ENCODE data around the gene INSM2.

The INSM2 gene

GRCh38 chr14:35532783-35533356 lies 1.1 kb upstream of the INSM2 start:
- H3K4me3 ChIP-seq (ENCODE audit: low read length, poor library complexity, severe bottlenecking): no peak overlapping the region
- peaks cover 3% of the 10 kb centered on the region for H4K20me1 ChIP-seq (ENCODE audit: insufficient read depth, low read length, poor library complexity, severe bottlenecking)
- no peaks in the 10 kb centered on the region for H3K4me1 ChIP-seq (ENCODE audit: insufficient read depth, low read length, poor library complexity, severe bottlenecking)
- H3K36me3 ChIP-seq (ENCODE audit: insufficient read depth, low read length): no peaks in the 10 kb centered on the region
- H2AFZ ChIP-seq (ENCODE audit: low read length): no peak overlapping the region
- H3K9me3 ChIP-seq (ENCODE audit: insufficient read depth, low read depth, low read length): no peaks in the 10 kb centered on the region
- no peaks in the 10 kb centered on the region for H3K9me2 ChIP-seq (replicated peaks; ENCODE audit: low read depth, low read length)
- no peaks in the 10 kb centered on the region for H3F3A ChIP-seq (ENCODE audit: low read depth)
- H3K4me2 ChIP-seq (ENCODE audit: low read depth, low read length, poor library complexity, severe bottlenecking): no peak overlapping the region
- H3K27me3 ChIP-seq (ENCODE audit: insufficient read depth, low read length, poor library complexity, severe bottlenecking): no peaks in the 10 kb centered on the region
- no peaks in the 10 kb centered on the region for H3K79me2 ChIP-seq (ENCODE audit: insufficient read depth, low read length)
- TF ChIP-seq EZH2phosphoT487 (IDR thresholded peaks at IDR 0.05; ENCODE audit: borderline replicate concordance) (no peak), CTCF (conservative IDR thresholded peaks at IDR 0.05; ENCODE audit: low read length) (no peak)
- no peak overlapping the region for H3K9ac ChIP-seq (ENCODE audit: low read depth, low read length, poor library complexity, severe bottlenecking)

DNA sequence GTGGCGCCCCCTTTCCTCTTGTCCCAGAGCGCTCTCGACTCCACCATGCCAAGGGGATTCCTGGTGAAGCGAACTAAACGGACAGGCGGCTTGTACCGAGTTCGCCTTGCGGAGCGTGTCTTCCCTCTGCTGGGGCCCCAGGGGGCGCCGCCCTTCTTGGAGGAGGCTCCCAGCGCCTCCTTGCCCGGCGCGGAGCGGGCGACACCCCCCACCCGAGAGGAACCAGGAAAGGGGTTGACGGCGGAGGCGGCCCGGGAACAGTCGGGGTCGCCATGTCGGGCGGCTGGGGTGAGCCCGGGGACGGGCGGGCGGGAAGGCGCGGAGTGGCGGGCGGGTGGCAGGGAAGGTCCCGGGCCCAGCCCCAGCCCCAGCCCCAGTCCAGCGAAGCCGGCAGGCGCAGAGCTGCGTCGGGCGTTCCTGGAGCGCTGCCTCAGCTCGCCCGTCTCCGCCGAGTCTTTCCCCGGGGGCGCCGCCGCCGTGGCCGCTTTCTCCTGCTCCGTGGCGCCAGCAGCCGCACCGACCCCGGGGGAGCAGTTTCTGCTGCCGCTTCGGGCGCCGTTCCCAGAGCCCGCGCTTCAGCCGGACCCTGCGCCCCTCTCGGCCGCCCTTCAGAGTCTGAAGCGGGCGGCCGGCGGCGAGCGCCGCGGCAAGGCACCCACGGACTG lies 376 bp downstream of the INSM2 start:
- Histone ChIP-seq H3K9ac (ENCODE audit: low read depth, low read length, poor library complexity, severe bottlenecking) (no peak overlapping the region), H3K36me3 (ENCODE audit: insufficient read depth, low read length) (no peaks in the 10 kb centered on the region), H3K4me2 (ENCODE audit: low read depth, low read length, poor library complexity, severe bottlenecking) (no peak overlapping the region), H3K4me3 (ENCODE audit: low read length, poor library complexity, severe bottlenecking) (no peak overlapping the region), H3F3A (ENCODE audit: low read depth) (no peaks in the 10 kb centered on the region), H3K9me2 (replicated peaks; ENCODE audit: low read depth, low read length) (no peaks in the 10 kb centered on the region), H3K9me3 (ENCODE audit: insufficient read depth, low read depth, low read length) (no peaks in the 10 kb centered on the region), H3K27me3 (ENCODE audit: insufficient read depth, low read length, poor library complexity, severe bottlenecking) (no peaks in the 10 kb centered on the region), H3K4me1 (ENCODE audit: insufficient read depth, low read length, poor library complexity, severe bottlenecking) (no peaks in the 10 kb centered on the region), H2AFZ (ENCODE audit: low read length) (no peak overlapping the region), H3K79me2 (ENCODE audit: insufficient read depth, low read length) (no peaks in the 10 kb centered on the region), H4K20me1 (ENCODE audit: insufficient read depth, low read length, poor library complexity, severe bottlenecking) (peaks cover 3% of the 10 kb centered on the region)
- TF ChIP-seq CTCF (conservative IDR thresholded peaks at IDR 0.05; ENCODE audit: low read length) (no peak), EZH2phosphoT487 (IDR thresholded peaks at IDR 0.05; ENCODE audit: borderline replicate concordance) (no peak)

- no peaks in the 10 kb centered on the region for H3K36me3 ChIP-seq (ENCODE audit: insufficient read depth, low read length)
- H3K4me2 ChIP-seq (ENCODE audit: low read depth, low read length, poor library complexity, severe bottlenecking): no peak overlapping the region
- H3K27me3 ChIP-seq (ENCODE audit: insufficient read depth, low read length, poor library complexity, severe bottlenecking): no peaks in the 10 kb centered on the region
- TF ChIP-seq CTCF (conservative IDR thresholded peaks at IDR 0.05; ENCODE audit: low read length): no peak
- TF ChIP-seq EZH2phosphoT487 (IDR thresholded peaks at IDR 0.05; ENCODE audit: borderline replicate concordance): no peak
- H3K4me3 ChIP-seq (ENCODE audit: low read length, poor library complexity, severe bottlenecking): no peak overlapping the region
- H2AFZ ChIP-seq (ENCODE audit: low read length): no peak overlapping the region
- no peak overlapping the region for H3K9ac ChIP-seq (ENCODE audit: low read depth, low read length, poor library complexity, severe bottlenecking)
- no peaks in the 10 kb centered on the region for H3K79me2 ChIP-seq (ENCODE audit: insufficient read depth, low read length)
- H4K20me1 ChIP-seq (ENCODE audit: insufficient read depth, low read length, poor library complexity, severe bottlenecking): peaks cover 3% of the 10 kb centered on the region
- no peaks in the 10 kb centered on the region for H3F3A ChIP-seq (ENCODE audit: low read depth)
- H3K4me1 ChIP-seq (ENCODE audit: insufficient read depth, low read length, poor library complexity, severe bottlenecking): no peaks in the 10 kb centered on the region
- no peaks in the 10 kb centered on the region for H3K9me3 ChIP-seq (ENCODE audit: insufficient read depth, low read depth, low read length)
- no peaks in the 10 kb centered on the region for H3K9me2 ChIP-seq (replicated peaks; ENCODE audit: low read depth, low read length)
Observed at GRCh38 chr14:35534873-35535482, 1.0 kb downstream of the INSM2 start.

All from Loucy (cell line).